H1 (cell line): Measurements from ENCODE around the gene ARHGAP28. TPM values are rescaled to one million over a fixed set of nuclear protein-coding genes. Genes with fewer than 3 reads are reported as not detected.

Experiments used
- CHD7 ChIP-seq: fragments of 300-600 bp; sonication (generic); IDR thresholded peaks from 2 replicates; pipeline ENCODE4 v1.7.1; 2012; ENCODE audit warnings: low read length, moderate library complexity, mild to moderate bottlenecking, inconsistent platforms; ENCODE audit not compliant: insufficient replicate concordance
- CREB1 ChIP-seq: IDR thresholded peaks from 2 replicates; pipeline ENCODE4 v1.6.1; 2012; ENCODE audit warnings: inconsistent platforms
- E2F6 ChIP-seq: IDR thresholded peaks from 2 replicates; pipeline ENCODE4 v1.6.1; 2012; ENCODE audit warnings: inconsistent platforms
- KDM5A ChIP-seq: fragments of 200-600 bp; IDR thresholded peaks from 2 replicates; pipeline ENCODE4 v1.7.1; 2012; ENCODE audit warnings: mild to moderate bottlenecking, low read length, inconsistent platforms, mixed read lengths
- MAX ChIP-seq: IDR thresholded peaks from 2 replicates; pipeline ENCODE4 v1.6.1; 2012; ENCODE audit warnings: inconsistent platforms
- polyA plus RNA-seq, 7 experiments: library from polyadenylated mRNA; depleted of rRNA in 3 of 7; stranded (reverse) in 5 of 7; unstranded in 2 of 7; fragments of >200 nt in 5 of 7; fragments of 200-250 nt in 2 of 7; gene quantifications; 1 replicate in 5 of 7; 2 replicates in 1 of 7; 4 replicates in 1 of 7; pipeline versions ENCODE4 v1.2.1 to v1.2.3, GENCODE V29; 2011 to 2013; ENCODE audit warnings: missing spikeins in 2 of 7, mixed read lengths in 2 of 7
- total RNA-seq: library from RNA; stranded (reverse); fragmentation: NEBNext Ultra II Directional; extraction: Animal tissue kit (Norgen Biotek cat#: 25700); gene quantifications from 2 replicates; pipeline ENCODE4 v1.2.1, GENCODE V29; 2021

Gene ARHGAP28
- total and polyA plus RNA-seq, 2 of the 8 experiments (the other 6 are each of a cell fraction or from before 2014, with no cell fraction given) = 2.9 to 14.4 TPM

GRCh38 chr18:6943143-6943542 is 213.6 kb downstream of the ARHGAP28 start (continued):
- TF ChIP-seq CHD7 = no peak
- no peak for TF ChIP-seq CREB1
- TF ChIP-seq MAX = no peak
- no peak for TF ChIP-seq E2F6
- TF ChIP-seq KDM5A = no peak
- TF ChIP-seq, all 59 proteins: peak for 0
